Activated CD8-positive, alpha-beta memory T cell treated with anti-CD3 and anti-CD28 coated beads for 36 hours (primary cell): ENCODE data around the gene TTC21A. TPM values are rescaled to one million over a fixed set of nuclear protein-coding genes. Genes with fewer than 3 reads are reported as not detected.

Experiments
- CTCF ChIA-PET: fragments of 350-600 bp; sonication (Branson Sonifier 250); formaldehyde crosslinking; loops from one replicate; lab custom pipeline; 2021; ENCODE audit warnings: antibody characterized with exemption; lab: Charles Lee
- POLR2A ChIA-PET: fragments of 350-600 bp; sonication (Branson Sonifier 250); formaldehyde crosslinking; loops from one replicate; lab custom pipeline; 2021; ENCODE audit warnings: antibody characterized with exemption; lab: Charles Lee
- total RNA-seq, 2 experiments: library from RNA; stranded (reverse); gene quantifications; one replicate each; pipeline ENCODE4 v1.2.3, GENCODE V29; 2021

The TTC21A gene
- total RNA-seq, 2 experiments from 2014 or later = 1.1 to 1.2 TPM

- CTCF ChIA-PET = interaction anchor here (1.2 to 2.6 kb wide), 5 partner anchors 10 to 111 kb away, joined by 3 to 12 read pairs (median 5); partner anchors contain the start of gene XIRP1
- POLR2A ChIA-PET = no interaction called here
Measured at GRCh38 chr3:39180546-39181346, 73.3 kb downstream of the TTC21A start.

- ChIA-PET POLR2A (no interaction called here), CTCF (interaction anchor here (1.2 kb wide), 1 partner anchor 9 kb away, joined by 3 read pairs; no protein-coding TSS in a partner anchor)
Measured at GRCh38 chr3:39181408-39182335, 74.2 kb downstream of the TTC21A start.

GRCh38 chr3:39183211-39184080, 76.0 kb downstream of the TTC21A start:
- ChIA-PET POLR2A (no interaction called here), CTCF (interaction anchor here (14.9 kb wide), 1 partner anchor 108 kb away, joined by 231 read pairs; no protein-coding TSS in a partner anchor)

- ChIA-PET CTCF (interaction anchor here (1.2 to 14.9 kb wide), 2 partner anchors 76 to 107 kb away, joined by 3 to 231 read pairs; partner anchors contain the start of genes GORASP1 and TTC21A), POLR2A (interaction anchor here (0.6 kb wide), 1 partner anchor 104 kb away, joined by 3 read pairs; no protein-coding TSS in a partner anchor)
Measured at GRCh38 chr3:39184081-39184967, 76.8 kb downstream of the TTC21A start.

GRCh38 chr3:39184968-39185285, 77.4 kb downstream of the TTC21A start:
- POLR2A ChIA-PET = interaction anchor here (0.6 kb wide), 1 partner anchor 103 kb away, joined by 3 read pairs; no protein-coding TSS in a partner anchor
- CTCF ChIA-PET = interaction anchor here (1.2 to 14.9 kb wide), 2 partner anchors 77 to 107 kb away, joined by 3 to 231 read pairs; partner anchors contain the start of genes GORASP1 and TTC21A

GRCh38 chr3:39185326-39185958, 78.0 kb downstream of the TTC21A start:
- CTCF ChIA-PET = interaction anchor here (1.2 to 14.9 kb wide), 3 partner anchors 59 to 106 kb away, joined by 3 to 231 read pairs (median 5); partner anchors contain the start of genes GORASP1 and TTC21A
- POLR2A ChIA-PET = interaction anchor here (0.6 kb wide), 1 partner anchor 102 kb away, joined by 3 read pairs; no protein-coding TSS in a partner anchor

GRCh38 chr3:39185959-39186691, 78.6 kb downstream of the TTC21A start:
- CTCF ChIA-PET = interaction anchor here (1.3 to 14.9 kb wide), 2 partner anchors 59 to 106 kb away, joined by 5 to 231 read pairs; no protein-coding TSS in a partner anchor
- POLR2A ChIA-PET = no interaction called here

- ChIA-PET CTCF (interaction anchor here (1.3 to 14.9 kb wide), 2 partner anchors 60 to 105 kb away, joined by 5 to 231 read pairs; no protein-coding TSS in a partner anchor), POLR2A (no interaction called here)
Measured at GRCh38 chr3:39186692-39187151, 79.2 kb downstream of the TTC21A start.

GRCh38 chr3:39187372-39188155, 80.1 kb downstream of the TTC21A start:
- CTCF ChIA-PET = interaction anchor here (1.4 to 14.9 kb wide), 2 partner anchors 10 to 104 kb away, joined by 4 to 231 read pairs; no protein-coding TSS in a partner anchor
- POLR2A ChIA-PET = no interaction called here

Other genes starting within 250 kb of the TTC21A start
- under 1 TPM; 0.04 to 0.08 TPM for gene SCN11A, start 55.7 kb upstream of the TTC21A start, total RNA-seq
- 10 to 100 TPM; 38.0 to 43.2 TPM for gene WDR48, start 55.7 kb upstream of the TTC21A start, total RNA-seq
- 10 to 100 TPM; 22.3 to 24.2 TPM for gene GORASP1, start 53 bp upstream of the TTC21A start, total RNA-seq
- 10 to 100 TPM; 40.5 to 40.7 TPM for gene CSRNP1, start 45.9 kb downstream of the TTC21A start, total RNA-seq
- 1 to 10 TPM; 4.2 to 4.3 TPM for gene XIRP1, start 84.9 kb downstream of the TTC21A start, total RNA-seq
- under 1 TPM; 0.21 to 0.51 TPM for gene CX3CR1, start 172.4 kb downstream of the TTC21A start, total RNA-seq
- 1 to 10 TPM; 2.5 TPM for gene CCR8, start 222.0 kb downstream of the TTC21A start, total RNA-seq